Uterus (tissue), 4 donors: ENCODE results near the gene ZNF569. TPM values are rescaled to one million over a fixed set of nuclear protein-coding genes. Genes with fewer than 3 reads are reported as not detected.
"Not testable (repeated sequence)": the region's sequence is repeated elsewhere in the genome, so short reads cannot be mapped to it uniquely, and the experiment has no call there.

Source experiments
- DNase-seq, 2 donors: peaks; one replicate each; pipeline ENCODE4 v3.0.0-alpha.2; 2019 to 2020
- H3K27ac ChIP-seq, 2 donors: fragments of 200-600 bp; sonication (generic); 1 replicate in 1 of 2; 2 replicates in 1 of 2; pipeline ENCODE4 v1.5.1; 2016 to 2018
- H3K27me3 ChIP-seq, 2 donors: fragments of 200-600 bp; sonication (generic); one replicate each; pipeline ENCODE4 v1.5.1; 2018 to 2019; ENCODE audit warnings: control low read depth in 1 of 2
- H3K36me3 ChIP-seq, 2 donors: fragments of 200-600 bp; sonication (generic); one replicate each; pipeline ENCODE4 v1.5.1; 2019; ENCODE audit warnings: control low read depth in 1 of 2
- H3K4me1 ChIP-seq, 2 donors: fragments of 200-600 bp; sonication (generic); one replicate each; pipeline ENCODE4 v1.5.1; 2018 to 2019; ENCODE audit warnings: control low read depth in 1 of 2
- H3K4me3 ChIP-seq, 2 donors: fragments of 200-600 bp; sonication (generic); 1 replicate in 1 of 2; 2 replicates in 1 of 2; pipeline ENCODE4 v1.5.1; 2018 to 2019; ENCODE audit warnings: mild to moderate bottlenecking in 1 of 2
- H3K9me3 ChIP-seq, 2 donors: fragments of 200-600 bp; sonication (generic); one replicate each; pipeline ENCODE4 v1.5.1; 2019; ENCODE audit warnings: control low read depth in 1 of 2
- CTCF ChIP-seq, 4 experiments: fragments of 200-600 bp in 2 of 4; fragments of 450-650 bp in 2 of 4; sonication (generic) in 2 of 4; IDR thresholded peaks; one replicate each; pipeline ENCODE4 v1.5.1; 2016 to 2019; ENCODE audit warnings: antibody characterized with exemption in 4 of 4, mild to moderate bottlenecking in 2 of 4, moderate library complexity in 1 of 4
- POLR2A ChIP-seq, 2 donors: fragments of 450-650 bp; IDR thresholded peaks; one replicate each; pipeline ENCODE4 v1.6.1; 2016; ENCODE audit warnings: antibody characterized with exemption in 2 of 2, mild to moderate bottlenecking in 1 of 2, moderate library complexity in 1 of 2
- intact Hi-C: fragments of 100-400 bp; cut with DNase I; formaldehyde crosslinking; loops from one replicate; pipeline ENCODE4 v1.15.1; 2023; ENCODE audit warnings: low total_unique reads
- total RNA-seq, 4 donors: library from RNA; depleted of rRNA in 3 of 4; stranded (reverse); fragments of >200 nt in 3 of 4; gene quantifications; one replicate each; pipeline versions ENCODE4 v1.1.0 to v1.2.4, GENCODE V29; 2014 to 2023
- donor health status: DM: yes; HTN: yes; CAD: no.

ZNF569 gene
- total RNA-seq, 4 donors from 2014 or later, result 8.7 to 23.5 (median 16.8) TPM

GRCh38 chr19:37452500-37453245, 14.6 kb downstream of the ZNF569 start:
- no peak overlapping the region for H3K4me3 ChIP-seq

GRCh38 chr19:37413313-37414084, 53.7 kb downstream of the ZNF569 start:
- Histone ChIP-seq H3K4me1 (no peaks in the 10 kb centered on the region), H3K4me3 (no peak overlapping the region), H3K27ac (no peak overlapping the region), H3K36me3 (peaks cover 0 to 8% of the 10 kb centered on the region in 2 donors), H3K9me3 (peaks cover 4 to 93% of the 10 kb centered on the region in 2 donors), H3K27me3 (no peaks in the 10 kb centered on the region)
- DNase-seq, result no peak
- intact Hi-C loops, result no loop called here
- TF ChIP-seq POLR2A (IDR thresholded peaks at IDR 0.05) (no peak), CTCF (IDR thresholded peaks at IDR 0.05) (no peak)

More at GRCh38 chr19:37452500-37453245, 14.6 kb downstream of the ZNF569 start:
- DNase-seq, result no peak
- intact Hi-C loops, result no loop called here
- no peaks in the 10 kb centered on the region for H3K36me3 ChIP-seq
- peaks cover 0 to 89% of the 10 kb centered on the region in 2 donors for H3K9me3 ChIP-seq
- H3K4me1 ChIP-seq, result no peaks in the 10 kb centered on the region
- H3K27me3 ChIP-seq, result no peaks in the 10 kb centered on the region
- no peak overlapping the region for H3K27ac ChIP-seq
- TF ChIP-seq POLR2A (IDR thresholded peaks at IDR 0.05), result no peak
- no peak for TF ChIP-seq CTCF (IDR thresholded peaks at IDR 0.05)

GRCh38 chr19:37412700-37413099, 54.5 kb downstream of the ZNF569 start:
- H3K27me3 ChIP-seq, result no peaks in the 10 kb centered on the region
- DNase-seq, result no peak
- TF ChIP-seq POLR2A (IDR thresholded peaks at IDR 0.05) (no peak), CTCF (IDR thresholded peaks at IDR 0.05) (no peak)
- H3K4me3 ChIP-seq, result no peak overlapping the region
- peaks cover 0 to 8% of the 10 kb centered on the region in 2 donors for H3K36me3 ChIP-seq
- intact Hi-C loops, result no loop called here
- H3K9me3 ChIP-seq, result peaks cover 4 to 91% of the 10 kb centered on the region in 2 donors
- no peaks in the 10 kb centered on the region for H3K4me1 ChIP-seq
- H3K27ac ChIP-seq, result no peak overlapping the region

GRCh38 chr19:37406140-37406846, 61.0 kb downstream of the ZNF569 start:
- H3K4me3 ChIP-seq, H3K36me3 ChIP-seq, H3K27me3 ChIP-seq, H3K4me1 ChIP-seq, intact Hi-C loops, DNase-seq, H3K27ac ChIP-seq: not testable (repeated sequence)
- peaks cover 6 to 36% of the 10 kb centered on the region in 2 donors for H3K9me3 ChIP-seq

- Histone ChIP-seq H3K27ac (no peak overlapping the region), H3K4me3 (no peak overlapping the region), H3K36me3 (no peaks in the 10 kb centered on the region), H3K4me1 (no peaks in the 10 kb centered on the region), H3K27me3 (no peaks in the 10 kb centered on the region), H3K9me3 (peaks cover 6 to 24% of the 10 kb centered on the region in 2 donors)
- intact Hi-C loops, result no loop called here
- no peak for DNase-seq
- no peak for TF ChIP-seq CTCF (IDR thresholded peaks at IDR 0.05)
- TF ChIP-seq POLR2A (IDR thresholded peaks at IDR 0.05), result no peak
Measured at GRCh38 chr19:37403403-37403802, 63.8 kb downstream of the ZNF569 start.
